Coronary artery (tissue), 2 donors: ENCODE results near the gene IFI27.

ENCODE experiments used
- DNase-seq: peaks from one replicate; pipeline ENCODE4 v3.0.0-alpha.2; 2017; ENCODE audit warnings: low spot score
- H3K27ac ChIP-seq, 2 donors: fragments of 200-600 bp; sonication (generic); one replicate each; pipeline ENCODE4 v1.5.1; 2016 to 2019
- H3K4me3 ChIP-seq: fragments of 200-600 bp; sonication (generic); 2 replicates; pipeline ENCODE4 v1.5.1; 2016; ENCODE audit warnings: mild to moderate bottlenecking, moderate library complexity
- CTCF ChIP-seq: fragments of 200-600 bp; sonication (generic); IDR thresholded peaks from one replicate; pipeline ENCODE4 v1.5.1; 2019; ENCODE audit warnings: antibody characterized with exemption

Gene IFI27

GRCh38 chr14:94089479-94089878 is 21.1 kb upstream of the IFI27 start:
- Histone ChIP-seq H3K27ac (no peak overlapping the region), H3K4me3 (no peak overlapping the region)
- TF ChIP-seq CTCF, result no peak
- no peak for DNase-seq

DNA sequence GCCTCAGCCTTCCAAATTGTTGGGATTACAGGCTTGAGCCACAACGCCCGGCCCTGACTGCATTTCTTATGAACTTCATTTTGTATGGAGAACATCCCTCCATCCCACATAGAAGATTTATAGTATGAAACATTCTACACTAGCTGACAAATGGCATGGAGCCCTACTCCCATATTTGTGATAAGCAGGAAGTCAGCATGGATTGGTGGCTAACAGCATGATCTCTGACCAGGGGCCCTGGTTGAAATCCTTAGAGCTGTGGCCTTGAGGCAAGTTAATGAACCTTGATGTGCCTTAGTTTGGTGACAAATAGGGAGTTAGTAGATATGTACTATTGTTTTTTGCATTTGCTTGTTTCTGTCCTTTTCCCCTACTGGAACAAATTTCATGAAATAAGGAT is 17.1 kb upstream of the IFI27 start:
- Histone ChIP-seq H3K27ac (no peak overlapping the region), H3K4me3 (no peak overlapping the region)
- DNase-seq, result no peak
- TF ChIP-seq CTCF, result no peak

DNA sequence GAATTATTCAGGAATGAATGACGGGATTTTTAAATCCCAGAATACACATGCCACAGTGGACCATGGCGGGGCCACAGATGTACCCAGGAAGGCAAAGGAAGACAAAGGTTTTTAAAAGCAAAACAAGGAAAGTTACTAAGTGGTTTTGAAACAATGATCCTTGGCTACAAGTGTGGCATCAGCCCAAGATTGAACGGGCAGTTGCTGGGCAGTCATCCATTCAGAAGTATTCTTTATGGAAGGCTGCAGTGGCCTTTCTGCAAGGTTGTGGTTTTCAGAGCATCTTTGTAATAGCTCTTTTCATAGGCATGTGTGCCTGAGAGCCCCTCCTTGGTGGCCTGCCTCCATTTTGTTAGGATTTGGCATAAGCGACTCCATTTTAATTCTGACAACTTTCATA is 13.4 kb upstream of the IFI27 start:
- no peak for TF ChIP-seq CTCF
- DNase-seq, result no peak

GRCh38 chr14:94098326-94098992 is 12.1 kb upstream of the IFI27 start:
- no peak for DNase-seq
- no peak for TF ChIP-seq CTCF
- Histone ChIP-seq H3K4me3 (no peak overlapping the region), H3K27ac (no peak overlapping the region)

More for the DNA sequence above, 13.4 kb upstream of the IFI27 start:
- Histone ChIP-seq H3K27ac (no peak overlapping the region), H3K4me3 (no peak overlapping the region)

DNA sequence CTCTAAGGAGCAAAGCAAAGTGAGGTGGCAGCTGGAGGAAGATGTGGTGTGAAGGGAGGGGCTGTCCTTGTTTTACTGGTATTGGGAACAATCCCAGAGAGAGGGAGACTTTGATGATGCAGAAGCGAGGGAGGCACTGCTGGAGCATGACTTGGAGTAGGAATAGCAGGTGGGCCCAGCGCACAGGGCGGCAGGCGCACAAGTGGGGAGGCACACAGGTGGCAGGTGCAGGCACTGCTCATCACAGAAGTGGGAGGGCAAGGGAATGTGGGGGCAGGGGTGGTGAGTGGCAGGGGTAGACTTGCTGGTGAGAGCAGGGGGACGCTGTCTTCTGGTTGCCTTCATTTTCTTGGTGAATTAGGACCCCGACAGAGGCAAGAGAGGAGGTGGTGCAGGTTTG is 11.5 kb upstream of the IFI27 start:
- no peak overlapping the region for H3K27ac ChIP-seq
- TF ChIP-seq CTCF, result no peak
- DNase-seq, result no peak
- no peak overlapping the region for H3K4me3 ChIP-seq

- Histone ChIP-seq H3K27ac (no peak overlapping the region), H3K4me3 (no peak overlapping the region)
- no peak for DNase-seq
- no peak for TF ChIP-seq CTCF
These were observed 9.7 kb upstream of the IFI27 start for GRCh38 chr14:94100847-94101246.

DNA sequence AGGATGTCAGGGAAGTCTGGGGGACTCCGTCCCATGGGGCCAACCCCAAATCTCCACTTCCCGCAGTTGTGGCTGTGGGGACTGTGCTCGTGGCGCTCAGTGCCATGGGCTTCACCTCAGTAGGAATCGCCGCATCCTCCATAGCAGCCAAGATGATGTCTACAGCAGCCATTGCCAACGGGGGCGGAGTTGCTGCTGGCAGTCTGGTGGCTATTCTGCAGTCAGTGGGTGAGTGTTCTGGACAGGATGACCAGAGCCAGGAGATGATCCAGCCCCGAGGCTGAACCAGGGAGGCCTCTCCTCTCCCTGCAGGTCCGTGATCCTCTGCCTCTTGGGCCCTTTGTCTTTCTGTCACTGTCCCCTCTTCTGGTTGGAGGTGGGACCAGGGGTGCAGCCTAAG is 8.8 kb upstream of the IFI27 start:
- Histone ChIP-seq H3K4me3 (no peak overlapping the region), H3K27ac (peak overlapping the region in 1 of 2 donors; percentile 16)
- no peak for DNase-seq
- TF ChIP-seq CTCF, result no peak
